Stimulated activated naive CD4-positive, alpha-beta T cell treated with Interleukin-2 at 50 U/mL for 16 hours (primary cell): Measurements from ENCODE around the gene NCR3LG1.

ENCODE experiments used
- DNase-seq: peaks from one replicate; lab custom pipeline; 2025; lab: John Stamatoyannopoulos, UW

Gene NCR3LG1

DNA sequence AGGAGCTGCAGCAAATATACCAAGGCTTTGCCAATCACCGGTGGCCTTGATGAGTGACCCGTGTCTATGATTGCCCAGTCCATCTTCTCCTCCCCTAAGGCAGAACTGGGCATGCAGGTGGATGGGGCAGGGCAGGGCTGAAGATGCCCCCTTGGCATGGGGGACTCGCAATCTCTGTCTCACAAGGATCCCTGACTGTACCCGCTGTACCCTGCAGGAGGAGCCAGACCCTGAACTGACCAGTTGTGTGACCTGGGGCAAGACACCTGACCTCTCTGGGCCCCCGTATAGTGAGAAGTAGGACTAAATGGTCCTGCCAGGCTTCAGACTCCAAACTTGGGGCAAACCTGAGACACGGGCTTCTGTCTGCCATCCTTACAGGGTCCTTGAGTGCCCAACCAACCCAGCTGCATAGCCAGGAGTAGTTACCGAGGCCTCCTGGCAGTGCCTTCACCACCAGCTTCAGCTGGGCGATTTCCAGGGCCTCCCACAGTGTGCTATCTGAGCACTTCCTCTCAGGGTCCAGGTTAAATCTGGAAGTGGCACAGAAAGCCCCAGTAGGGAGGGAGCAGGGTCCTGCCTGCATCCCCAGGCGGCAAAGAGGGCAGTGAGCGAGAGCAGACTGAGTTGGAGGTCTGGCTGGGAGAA, 43.3 kb downstream of the NCR3LG1 start:
- DNase-seq: no peak

DNA sequence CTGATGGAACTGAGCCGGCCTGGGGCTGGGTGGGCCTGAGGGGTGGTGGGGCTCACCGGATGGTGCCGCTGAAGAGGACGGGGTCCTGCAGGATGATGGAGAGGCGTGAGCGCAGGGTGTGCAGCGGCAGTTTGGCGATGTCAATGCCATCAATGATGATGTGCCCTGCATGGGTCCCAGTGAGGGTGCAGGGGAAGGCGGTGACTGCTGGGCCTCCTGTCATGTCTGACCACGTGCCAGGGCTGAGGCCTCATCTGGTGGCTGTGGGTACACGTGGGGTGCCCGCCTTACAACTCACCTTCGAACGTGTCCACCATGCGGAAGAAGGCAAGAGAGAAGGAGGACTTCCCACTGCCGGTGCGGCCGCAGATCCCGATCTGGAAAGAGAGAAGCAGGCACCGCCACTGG, 44.0 kb downstream of the NCR3LG1 start:
- DNase-seq: no peak

DNA sequence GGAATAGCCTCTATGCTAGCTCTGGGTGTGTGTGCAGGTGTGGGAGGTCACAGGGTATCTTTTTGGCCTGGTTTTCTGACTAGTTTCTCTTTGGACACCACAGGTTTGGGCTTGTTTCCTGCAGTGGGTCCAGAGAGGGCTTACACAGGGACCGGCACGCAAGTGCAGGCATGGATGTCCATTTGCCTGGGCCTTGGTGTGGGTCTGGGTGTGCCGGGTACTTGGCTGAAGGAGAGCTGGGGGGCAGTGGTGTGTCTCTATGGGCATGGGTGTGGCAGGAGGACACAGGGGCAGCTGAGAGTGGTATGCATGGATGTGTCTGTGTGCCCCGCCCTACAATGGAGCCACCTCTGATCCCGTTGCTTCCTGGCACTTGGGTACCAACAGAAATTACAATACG, 44.4 kb downstream of the NCR3LG1 start:
- no peak for DNase-seq

DNA sequence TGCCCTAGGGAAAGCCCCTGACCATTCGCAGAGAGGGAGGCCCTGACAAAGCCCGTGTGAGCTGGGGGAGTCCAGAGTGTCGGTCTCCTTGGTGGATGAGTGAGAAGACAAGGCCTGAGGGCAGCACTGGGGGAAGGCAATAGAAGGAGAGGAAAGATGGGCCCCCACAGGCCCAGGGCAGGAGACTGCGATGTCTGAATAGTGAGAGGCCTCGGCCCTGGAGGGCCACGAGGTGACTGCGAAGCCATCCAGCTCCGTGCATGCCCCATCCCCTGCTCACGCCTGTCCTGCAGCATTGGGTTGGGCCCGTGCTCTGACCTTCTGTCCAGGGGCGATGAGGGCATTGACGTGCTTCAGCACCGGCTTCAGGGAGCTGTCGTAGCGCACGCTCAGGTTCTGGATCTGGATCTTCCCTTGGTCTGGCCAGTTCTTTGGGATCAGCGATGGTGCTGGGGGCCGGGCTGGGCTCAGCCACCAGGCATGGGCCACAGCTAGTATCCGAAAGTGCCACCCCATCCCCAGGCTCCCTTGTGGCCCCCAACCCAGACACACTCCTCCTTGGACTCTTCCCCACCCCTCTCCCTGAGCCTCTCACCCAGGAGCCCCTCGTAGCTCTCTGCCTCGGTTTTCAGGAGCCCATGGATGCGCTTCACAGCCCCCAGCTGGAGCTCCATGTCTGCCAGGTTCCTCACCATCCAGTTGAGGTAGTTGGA, 45.2 kb downstream of the NCR3LG1 start:
- no peak for DNase-seq

- DNase-seq: no peak
Observed at GRCh38 chr11:17397311-17398002, 45.9 kb downstream of the NCR3LG1 start.

GRCh38 chr11:17399236-17399635, 47.6 kb downstream of the NCR3LG1 start:
- DNase-seq: no peak

GRCh38 chr11:17400048-17400775, 48.6 kb downstream of the NCR3LG1 start:
- no peak for DNase-seq

DNA sequence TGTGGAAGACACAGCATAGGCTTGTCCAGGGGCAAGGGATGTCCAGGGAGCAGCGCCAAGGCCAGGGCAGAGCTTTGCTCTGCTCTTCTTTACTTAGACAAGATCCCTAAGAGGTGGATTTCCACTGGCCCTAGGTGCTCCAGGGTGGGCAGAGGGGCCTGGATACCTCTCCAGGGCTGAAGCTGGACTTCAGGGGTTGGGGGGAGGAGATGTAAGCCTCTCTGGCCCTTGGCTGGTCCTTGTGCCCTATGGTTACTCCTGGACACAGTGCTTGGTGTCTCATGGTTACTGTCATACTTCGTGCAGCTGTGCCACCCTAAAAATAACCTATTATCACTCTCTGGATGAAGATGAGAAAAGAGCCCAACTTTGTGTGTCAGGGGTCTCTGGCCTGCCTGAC, 49.7 kb downstream of the NCR3LG1 start:
- no peak for DNase-seq

- no peak for DNase-seq
Observed at GRCh38 chr11:17401841-17402240, 50.2 kb downstream of the NCR3LG1 start.

GRCh38 chr11:17402486-17402885, 50.9 kb downstream of the NCR3LG1 start:
- DNase-seq: no peak

- no peak for DNase-seq
Observed at GRCh38 chr11:17403980-17404759, 52.6 kb downstream of the NCR3LG1 start.

GRCh38 chr11:17405232-17406005, 53.8 kb downstream of the NCR3LG1 start:
- no peak for DNase-seq

GRCh38 chr11:17406082-17406817, 54.6 kb downstream of the NCR3LG1 start:
- no peak for DNase-seq

DNA sequence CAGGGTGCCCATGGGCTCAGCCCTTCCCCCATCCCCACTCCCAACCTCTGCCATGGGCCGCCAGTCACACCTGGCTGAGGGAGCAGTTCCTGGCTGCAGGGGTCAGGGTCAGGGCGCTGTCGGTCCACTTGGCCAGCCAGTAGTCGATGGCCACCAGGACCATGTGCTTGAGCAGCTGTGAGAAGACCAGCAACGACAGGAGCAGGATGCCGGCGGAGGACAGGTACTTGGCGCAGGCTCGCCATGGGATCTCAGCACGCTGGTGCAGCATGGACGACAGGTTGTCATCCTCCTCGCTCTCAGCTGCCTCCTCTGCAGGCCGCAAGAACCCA, 55.2 kb downstream of the NCR3LG1 start:
- no peak for DNase-seq

GRCh38 chr11:17407575-17407974, 56.0 kb downstream of the NCR3LG1 start:
- no peak for DNase-seq

- DNase-seq: no peak
Observed at GRCh38 chr11:17408026-17408425, 56.4 kb downstream of the NCR3LG1 start.

GRCh38 chr11:17408641-17409040, 57.0 kb downstream of the NCR3LG1 start:
- no peak for DNase-seq

DNA sequence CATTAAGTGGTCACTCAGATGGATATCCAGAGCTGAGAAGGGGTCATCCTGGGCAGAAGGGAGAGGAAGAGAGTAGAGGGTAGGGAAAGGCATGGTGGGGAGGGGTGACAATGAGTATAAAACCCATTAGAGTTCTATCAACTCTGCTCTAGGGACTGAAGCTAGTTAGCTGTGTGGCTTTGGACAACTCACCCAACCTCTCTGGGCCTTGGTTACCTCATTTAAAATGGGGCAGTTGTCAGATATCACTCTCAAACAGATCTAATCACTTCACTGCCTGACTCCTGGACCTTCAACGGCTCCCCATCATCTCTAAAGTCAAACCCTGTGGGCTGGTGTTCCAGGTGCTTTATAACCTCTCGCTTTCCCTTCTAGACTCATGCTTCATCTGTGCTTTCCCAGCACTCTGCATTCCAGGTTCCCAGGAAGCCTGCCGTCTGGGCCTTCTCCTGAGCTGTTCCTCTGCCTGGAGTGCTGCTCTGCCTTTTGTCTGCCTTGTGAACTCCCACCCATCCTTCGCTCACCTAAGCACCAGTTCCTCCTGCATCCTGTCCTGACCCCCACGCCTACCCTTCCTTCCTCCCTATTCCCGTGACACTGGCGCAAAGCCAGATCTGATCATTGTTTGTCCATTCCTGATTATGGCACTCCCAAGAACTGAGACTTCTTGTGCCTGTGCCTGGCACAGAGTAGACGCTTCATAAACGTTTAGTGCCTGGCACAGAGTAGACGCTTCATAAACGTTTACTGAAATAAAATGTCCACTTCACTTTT, 59.2 kb downstream of the NCR3LG1 start:
- no peak for DNase-seq

DNA sequence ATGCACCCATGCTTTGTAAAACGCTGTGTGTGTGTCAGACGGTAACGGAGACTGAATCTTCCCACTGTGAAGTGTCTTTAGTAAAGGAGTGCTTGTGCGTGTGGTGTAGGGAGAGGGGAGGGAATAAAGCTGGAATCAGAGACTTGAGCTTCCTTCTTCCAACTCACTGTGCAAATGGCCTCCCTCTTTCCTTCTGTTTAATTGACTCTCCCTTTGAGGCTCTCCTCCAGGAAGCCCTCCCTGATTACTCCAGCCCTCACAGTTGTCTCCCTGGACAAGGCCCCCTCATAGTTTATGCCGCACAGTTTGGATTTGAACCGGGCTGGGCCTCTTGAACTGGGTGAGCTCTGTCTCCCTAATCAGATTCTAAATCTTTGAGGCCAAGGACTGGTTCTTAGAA, 59.8 kb downstream of the NCR3LG1 start:
- DNase-seq: no peak
